KMS-11 (cell line): ENCODE measurements around the gene USP24.

ENCODE experiments used
- H2AFZ ChIP-seq: fragments of 200-600 bp; sonication (generic); 2 replicates; pipeline ENCODE4 v1.6.1; 2016; ENCODE audit warnings: antibody characterized with exemption, mixed run types, low read depth
- H3K27ac ChIP-seq: fragments of 200-600 bp; sonication (generic); 2 replicates; pipeline ENCODE4 v1.6.1; 2016; ENCODE audit warnings: mild to moderate bottlenecking, mixed run types
- H3K27me3 ChIP-seq: fragments of 200-600 bp; sonication (generic); 2 replicates; pipeline ENCODE4 v1.6.1; 2017; ENCODE audit warnings: mild to moderate bottlenecking, low read depth, mixed run types, moderate library complexity; ENCODE audit not compliant: insufficient read depth
- H3K36me3 ChIP-seq: fragments of 200-600 bp; sonication (generic); 2 replicates; pipeline ENCODE4 v1.6.1; 2017; ENCODE audit warnings: mild to moderate bottlenecking, mixed run types; ENCODE audit not compliant: insufficient read depth
- H3K4me1 ChIP-seq: fragments of 200-600 bp; sonication (generic); 2 replicates; pipeline ENCODE4 v1.6.1; 2016; ENCODE audit warnings: mild to moderate bottlenecking, low read depth, mixed run types; ENCODE audit not compliant: poor library complexity, severe bottlenecking
- H3K4me2 ChIP-seq: fragments of 200-600 bp; sonication (generic); 2 replicates; pipeline ENCODE4 v1.7.0; 2016; ENCODE audit warnings: mild to moderate bottlenecking, mixed run types
- H3K4me3 ChIP-seq: fragments of 200-600 bp; sonication (generic); IDR thresholded peaks from 2 replicates; pipeline ENCODE4 v1.6.1; 2017; ENCODE audit warnings: low read depth, low read length, mixed read lengths; ENCODE audit not compliant: insufficient read depth
- H3K79me2 ChIP-seq: fragments of 200-600 bp; sonication (generic); 2 replicates; pipeline ENCODE4 v1.6.1; 2016; ENCODE audit warnings: low read depth, mixed run types; ENCODE audit not compliant: insufficient read depth
- H3K9ac ChIP-seq: fragments of 200-600 bp; sonication (generic); 2 replicates; pipeline ENCODE4 v1.6.1; 2016; ENCODE audit warnings: mild to moderate bottlenecking, mixed run types
- H4K20me1 ChIP-seq: fragments of 200-600 bp; sonication (generic); 2 replicates; pipeline ENCODE4 v1.6.1; 2016; ENCODE audit warnings: mild to moderate bottlenecking, mixed run types; ENCODE audit not compliant: insufficient read depth
- CTCF ChIP-seq: fragments of 200-600 bp; sonication (generic); conservative IDR thresholded peaks from 2 replicates; pipeline ENCODE4 v1.6.1; 2017; ENCODE audit warnings: low read depth, mild to moderate bottlenecking, antibody characterized with exemption, low read length, moderate library complexity, mixed read lengths

The USP24 gene

GRCh38 chr1:55064071-55064581 is 151.0 kb downstream of the USP24 start:
- Histone ChIP-seq H2AFZ (no peak overlapping the region), H3K4me3 (no peak overlapping the region), H4K20me1 (no peaks in the 10 kb centered on the region), H3K9ac (no peak overlapping the region), H3K79me2 (no peaks in the 10 kb centered on the region), H3K4me2 (no peak overlapping the region), H3K36me3 (no peaks in the 10 kb centered on the region), H3K27ac (no peak overlapping the region), H3K4me1 (no peaks in the 10 kb centered on the region), H3K27me3 (no peaks in the 10 kb centered on the region)
- no peak for TF ChIP-seq CTCF

GRCh38 chr1:55063577-55063942 is 151.6 kb downstream of the USP24 start:
- no peak for TF ChIP-seq CTCF
- no peak overlapping the region for H2AFZ ChIP-seq
- H3K27me3 ChIP-seq, result no peaks in the 10 kb centered on the region
- no peaks in the 10 kb centered on the region for H4K20me1 ChIP-seq
- no peak overlapping the region for H3K4me3 ChIP-seq
- no peak overlapping the region for H3K9ac ChIP-seq
- H3K27ac ChIP-seq, result no peak overlapping the region
- H3K36me3 ChIP-seq, result no peaks in the 10 kb centered on the region
- H3K79me2 ChIP-seq, result no peaks in the 10 kb centered on the region
- no peaks in the 10 kb centered on the region for H3K4me1 ChIP-seq
- no peak overlapping the region for H3K4me2 ChIP-seq

GRCh38 chr1:55062801-55063576 is 152.2 kb downstream of the USP24 start:
- Histone ChIP-seq H4K20me1 (no peaks in the 10 kb centered on the region), H3K27me3 (no peaks in the 10 kb centered on the region), H3K4me1 (no peaks in the 10 kb centered on the region), H3K9ac (no peak overlapping the region), H3K4me3 (no peak overlapping the region), H3K36me3 (no peaks in the 10 kb centered on the region), H3K79me2 (no peaks in the 10 kb centered on the region), H2AFZ (no peak overlapping the region), H3K27ac (no peak overlapping the region), H3K4me2 (no peak overlapping the region)
- no peak for TF ChIP-seq CTCF

GRCh38 chr1:55061706-55062321 is 153.3 kb downstream of the USP24 start:
- no peaks in the 10 kb centered on the region for H3K36me3 ChIP-seq
- H4K20me1 ChIP-seq, result no peaks in the 10 kb centered on the region
- H2AFZ ChIP-seq, result no peak overlapping the region
- no peak overlapping the region for H3K4me3 ChIP-seq
- H3K27me3 ChIP-seq, result no peaks in the 10 kb centered on the region
- no peaks in the 10 kb centered on the region for H3K79me2 ChIP-seq
- no peak for TF ChIP-seq CTCF
- H3K27ac ChIP-seq, result no peak overlapping the region
- H3K9ac ChIP-seq, result no peak overlapping the region
- H3K4me2 ChIP-seq, result no peak overlapping the region
- H3K4me1 ChIP-seq, result no peaks in the 10 kb centered on the region
